ENCODE results near the gene FRAS1. TPM values are rescaled to one million over a fixed set of nuclear protein-coding genes. Genes with fewer than 3 reads are reported as not detected.
"Not testable (repeated sequence)": the region's sequence is repeated elsewhere in the genome, so short reads cannot be mapped to it uniquely, and the experiment has no call there.

The FRAS1 gene
- total and polyA plus RNA-seq, 8 donors, result 15.3 to 48.9 (median 40.4) TPM

- no peak for ATAC-seq
- H3K27me3 ChIP-seq, result no peaks in the 10 kb centered on the region
- no peaks in the 10 kb centered on the region for H3K9me3 ChIP-seq
- no peak for DNase-seq
- intact Hi-C loops (cut with DNase I), result no loop called here
- no peak overlapping the region for H3K4me3 ChIP-seq
- no peaks in the 10 kb centered on the region for H3K36me3 ChIP-seq
- no peak overlapping the region for H3K27ac ChIP-seq
- TF ChIP-seq CTCF (IDR thresholded peaks at IDR 0.05), result no peak
- H3K4me1 ChIP-seq, result peaks cover 0 to 15% of the 10 kb centered on the region in 2 donors
Measured at GRCh38 chr4:78296261-78296660, 239.1 kb downstream of the FRAS1 start.

GRCh38 chr4:78297116-78297800 lies 240.1 kb downstream of the FRAS1 start:
- ATAC-seq (no peak), DNase-seq (peak in 2 of 4 donors; percentile 64 to 68)
- intact Hi-C loops (cut with DNase I), result no loop called here
- Histone ChIP-seq H3K4me3 (no peak overlapping the region), H3K27ac (peak overlapping the region; percentile 17 to 30), H3K4me1 (peaks cover 0 to 15% of the 10 kb centered on the region in 2 donors), H3K36me3 (no peaks in the 10 kb centered on the region), H3K9me3 (no peaks in the 10 kb centered on the region), H3K27me3 (no peaks in the 10 kb centered on the region)
- no peak for TF ChIP-seq CTCF (IDR thresholded peaks at IDR 0.05)

- Histone ChIP-seq H3K9me3 (peaks cover 0 to 2% of the 10 kb centered on the region in 2 donors), H3K27me3 (no peaks in the 10 kb centered on the region), H3K4me3 (no peak overlapping the region), H3K36me3 (no peaks in the 10 kb centered on the region), H3K4me1 (peaks cover 0 to 15% of the 10 kb centered on the region in 2 donors), H3K27ac (no peak overlapping the region)
- DNase-seq, result no peak
- intact Hi-C loops (cut with DNase I), result no loop called here
- no peak for ATAC-seq
- no peak for TF ChIP-seq CTCF (IDR thresholded peaks at IDR 0.05)
Measured at GRCh38 chr4:78298618-78299017, 241.5 kb downstream of the FRAS1 start.

- no peaks in the 10 kb centered on the region for H3K36me3 ChIP-seq
- ATAC-seq, result peak; percentile 40
- no peak overlapping the region for H3K4me3 ChIP-seq
- H3K9me3 ChIP-seq, result peaks cover 0 to 4% of the 10 kb centered on the region in 2 donors
- intact Hi-C loops (cut with DNase I), result no loop called here
- TF ChIP-seq CTCF (IDR thresholded peaks at IDR 0.05), result no peak
- H3K4me1 ChIP-seq, result peaks cover 0 to 11% of the 10 kb centered on the region in 2 donors
- H3K27ac ChIP-seq, result no peak overlapping the region
- no peaks in the 10 kb centered on the region for H3K27me3 ChIP-seq
- DNase-seq, result no peak
Measured at GRCh38 chr4:78299565-78299972, 242.4 kb downstream of the FRAS1 start.

- intact Hi-C loops (cut with DNase I); DNase-seq; H3K27me3 ChIP-seq; H3K9me3 ChIP-seq; H3K36me3 ChIP-seq; ATAC-seq; H3K27ac ChIP-seq; H3K4me3 ChIP-seq; H3K4me1 ChIP-seq: not testable (repeated sequence)
Measured at GRCh38 chr4:78307263-78307662, 250.1 kb downstream of the FRAS1 start.

GRCh38 chr4:78308517-78308916 lies 251.4 kb downstream of the FRAS1 start:
- no peaks in the 10 kb centered on the region for H3K36me3 ChIP-seq
- ATAC-seq (no peak), DNase-seq (no peak)
- no peak for TF ChIP-seq CTCF (IDR thresholded peaks at IDR 0.05)
- no peak overlapping the region for H3K27ac ChIP-seq
- H3K27me3 ChIP-seq, result no peaks in the 10 kb centered on the region
- intact Hi-C loops (cut with DNase I), result no loop called here
- no peak overlapping the region for H3K4me3 ChIP-seq
- H3K4me1 ChIP-seq, result no peaks in the 10 kb centered on the region
- peaks cover 0 to 5% of the 10 kb centered on the region in 2 donors for H3K9me3 ChIP-seq
